ENCODE data around the gene MYOD1.

GRCh38 chr11:17746096-17746495 lies 26.7 kb downstream of the MYOD1 start:
- TF ChIP-seq CTCF (conservative IDR thresholded peaks at IDR 0.05; ENCODE audit: low read depth, low read length), result no peak
- TF ChIP-seq EZH2phosphoT487 (IDR thresholded peaks at IDR 0.05; ENCODE audit: borderline replicate concordance, low read length), result no peak
- no peak for TF ChIP-seq EZH2 (IDR thresholded peaks at IDR 0.05; ENCODE audit: low read length, unreplicated experiment)

All from PC-3 (cell line).